Mesenchymal stem cell (in vitro differentiated cells and primary cell): Measurements from ENCODE around the gene KDM3A.

Source experiments
- DNase-seq: peaks from one replicate; pipeline ENCODE4 v3.0.0-alpha.2; 2013
- H2AFZ ChIP-seq: one replicate; pipeline ENCODE4 v1.6.1; 2013; ENCODE audit warnings: low read depth, mild to moderate bottlenecking, control low read depth, inconsistent platforms, low read length, moderate library complexity
- H2AK5ac ChIP-seq: 2 replicates; pipeline ENCODE4 v1.6.1; 2013; ENCODE audit warnings: low read length, moderate library complexity, mild to moderate bottlenecking, inconsistent platforms; ENCODE audit not compliant: severe bottlenecking
- H2BK120ac ChIP-seq: one replicate; pipeline ENCODE4 v1.6.1; 2013; ENCODE audit warnings: low read depth, mild to moderate bottlenecking, inconsistent platforms, low read length, moderate library complexity
- H2BK12ac ChIP-seq, 2 experiments: one replicate each; pipeline ENCODE4 v1.6.1; 2013; ENCODE audit warnings: inconsistent platforms in 2 of 2, low read length in 2 of 2, mild to moderate bottlenecking in 2 of 2, moderate library complexity in 2 of 2, control low read depth in 1 of 2
- H2BK15ac ChIP-seq: one replicate; pipeline ENCODE4 v1.6.1; 2013; ENCODE audit warnings: mild to moderate bottlenecking, low read depth, inconsistent platforms; ENCODE audit not compliant: poor library complexity, severe bottlenecking
- H2BK5ac ChIP-seq: 2 replicates; pipeline ENCODE4 v1.6.1; 2013; ENCODE audit warnings: low read depth, mild to moderate bottlenecking, low read length, control low read depth, inconsistent platforms; ENCODE audit not compliant: poor library complexity, severe bottlenecking
- H3K14ac ChIP-seq, 2 experiments: one replicate each; pipeline ENCODE4 v1.6.1; 2013; ENCODE audit warnings: inconsistent platforms in 2 of 2, low read length in 2 of 2, control low read depth in 1 of 2, mild to moderate bottlenecking in 1 of 2, moderate library complexity in 1 of 2
- H3K18ac ChIP-seq, 2 experiments: one replicate each; pipeline ENCODE4 v1.6.1; 2013; ENCODE audit warnings: inconsistent platforms in 2 of 2, low read length in 2 of 2, control low read depth in 1 of 2, low read depth in 1 of 2, mild to moderate bottlenecking in 1 of 2
- H3K23ac ChIP-seq, 2 experiments: one replicate each; pipeline ENCODE4 v1.6.1; 2013; ENCODE audit warnings: inconsistent platforms in 2 of 2, low read length in 2 of 2, mild to moderate bottlenecking in 2 of 2, moderate library complexity in 2 of 2, control low read depth in 1 of 2
- H3K27ac ChIP-seq: 2 replicates; pipeline ENCODE4 v1.5.1; 2013; ENCODE audit warnings: mild to moderate bottlenecking, moderate library complexity, low read length, control low read depth, inconsistent platforms; ENCODE audit not compliant: poor library complexity, severe bottlenecking
- H3K27me3 ChIP-seq, 2 experiments: 2 replicates each; pipeline versions ENCODE4 v1.6.1 to v1.7.0; 2013; ENCODE audit warnings: low read length in 2 of 2, mild to moderate bottlenecking in 2 of 2, moderate library complexity in 2 of 2, control low read depth in 1 of 2, inconsistent platforms in 1 of 2; ENCODE audit not compliant: control insufficient read depth in 1 of 2, insufficient read depth in 1 of 2
- H3K36me3 ChIP-seq, 2 experiments: 2 replicates each; pipeline versions ENCODE4 v1.6.1 to v1.7.0; 2013; ENCODE audit warnings: low read length in 2 of 2, control low read depth in 1 of 2, inconsistent platforms in 1 of 2, low read depth in 1 of 2, mild to moderate bottlenecking in 1 of 2; ENCODE audit not compliant: insufficient read depth in 2 of 2, control insufficient read depth in 1 of 2
- H3K4ac ChIP-seq, 2 experiments: one replicate each; pipeline ENCODE4 v1.6.1; 2013; ENCODE audit warnings: inconsistent platforms in 2 of 2, low read length in 2 of 2, mild to moderate bottlenecking in 2 of 2, moderate library complexity in 2 of 2, control low read depth in 1 of 2, low read depth in 1 of 2
- H3K4me1 ChIP-seq: 2 replicates; pipeline ENCODE4 v1.6.1; 2013; ENCODE audit warnings: low read depth, low read length, control low read depth; ENCODE audit not compliant: control insufficient read depth, insufficient read depth
- H3K4me2 ChIP-seq: 2 replicates; pipeline ENCODE4 v1.6.1; 2013; ENCODE audit warnings: low read length, mild to moderate bottlenecking, inconsistent platforms; ENCODE audit not compliant: poor library complexity, severe bottlenecking
- H3K4me3 ChIP-seq, 2 experiments: 2 replicates each; pipeline versions ENCODE4 v1.5.1 to v1.7.0; 2013; ENCODE audit warnings: low read length in 2 of 2, mild to moderate bottlenecking in 2 of 2, control low read depth in 1 of 2, low read depth in 1 of 2; ENCODE audit not compliant: insufficient read depth in 1 of 2
- H3K79me1 ChIP-seq: replicated peaks from 2 replicates; pipeline ENCODE4 v1.6.1; 2013; ENCODE audit warnings: mild to moderate bottlenecking, control low read depth, low read length, inconsistent platforms; ENCODE audit not compliant: poor library complexity, severe bottlenecking
- H3K9ac ChIP-seq: 2 replicates; pipeline ENCODE4 v1.7.0; 2013; ENCODE audit warnings: mild to moderate bottlenecking, low read length, moderate library complexity
- H3K9me3 ChIP-seq: 2 replicates; pipeline ENCODE4 v1.7.0; 2013; ENCODE audit warnings: mild to moderate bottlenecking, low read length; ENCODE audit not compliant: control insufficient read depth
- H4K8ac ChIP-seq: one replicate; pipeline ENCODE4 v1.6.1; 2013; ENCODE audit warnings: inconsistent platforms, mild to moderate bottlenecking, low read length, moderate library complexity
- H4K91ac ChIP-seq: one replicate; pipeline ENCODE4 v1.6.1; 2013; ENCODE audit warnings: mild to moderate bottlenecking, low read length, inconsistent platforms
- WGBS: methylation state at CpG from one replicate; pipeline ENCODE4 v1.1.7; 2013; ENCODE audit warnings: mixed read lengths; 5-methylcytosine and 5-hydroxymethylcytosine counted together

Gene KDM3A

DNA sequence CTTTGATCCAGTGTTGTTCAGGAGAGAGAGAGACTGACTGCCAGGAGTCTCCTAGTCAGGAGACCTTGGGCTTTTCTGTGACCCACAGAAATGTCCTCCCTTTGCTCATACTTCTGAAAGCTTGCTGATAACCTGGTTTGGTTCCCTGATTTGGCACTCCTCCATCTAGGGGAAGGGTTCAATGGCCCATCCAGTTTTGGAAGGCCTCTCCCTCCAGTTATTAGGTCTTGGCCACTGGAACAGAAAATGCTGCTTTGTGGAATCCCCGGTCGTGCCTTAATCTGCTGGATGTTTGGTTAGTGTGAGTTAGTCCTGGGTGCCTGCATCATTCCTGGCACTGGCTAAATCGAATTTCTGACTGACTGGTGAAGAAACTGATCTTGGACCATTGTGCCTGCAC is 35.7 kb downstream of the KDM3A start:
- 95% methylated on average over 3 of the region's 3 CpGs for WGBS
- H3K27ac ChIP-seq, result no peak overlapping the region

DNA sequence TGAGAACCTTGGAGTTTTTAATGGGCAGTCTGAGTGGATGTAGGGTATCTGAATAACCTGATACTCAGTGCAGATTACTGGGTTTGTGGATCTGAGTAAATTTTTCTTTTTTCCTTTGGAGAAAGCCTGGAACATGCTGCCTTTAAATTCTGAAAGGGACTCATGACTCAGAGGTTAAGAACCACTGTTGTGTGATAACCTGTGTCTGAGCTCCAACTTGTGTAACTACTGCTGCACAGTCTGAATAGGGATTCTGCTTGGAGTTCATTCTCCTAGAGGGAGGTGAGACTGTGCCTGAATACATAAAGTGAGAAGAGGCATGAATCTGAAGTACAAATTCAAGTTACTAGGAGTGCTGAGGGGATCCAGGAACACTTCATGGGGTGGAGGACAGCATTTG is 36.2 kb downstream of the KDM3A start:
- Histone ChIP-seq H2BK15ac (no peak overlapping the region), H3K18ac (no peak overlapping the region), H3K4me3 (no peak overlapping the region), H3K4me1 (no peaks in the 10 kb centered on the region), H3K23ac (no peak overlapping the region), H3K9me3 (no peaks in the 10 kb centered on the region), H4K8ac (no peak overlapping the region), H3K4ac (no peak overlapping the region), H3K79me1 (peaks cover 26% of the 10 kb centered on the region), H2BK120ac (no peak overlapping the region), H2AK5ac (no peak overlapping the region), H3K27me3 (no peaks in the 10 kb centered on the region), H4K91ac (no peak overlapping the region), H3K27ac (no peak overlapping the region), H3K9ac (no peak overlapping the region), H3K36me3 (peaks cover 21 to 89% of the 10 kb centered on the region in 2 experiments), H2BK5ac (no peak overlapping the region), H3K14ac (no peak overlapping the region), H2AFZ (no peak overlapping the region), H3K4me2 (no peak overlapping the region), H2BK12ac (no peak overlapping the region)
- DNase-seq, result peak; percentile 5

More for the DNA sequence above, 35.7 kb downstream of the KDM3A start:
- Histone ChIP-seq H3K4ac (no peak overlapping the region), H2AFZ (no peak overlapping the region), H3K9ac (peak overlapping the region; percentile 47), H2BK120ac (no peak overlapping the region), H2BK5ac (no peak overlapping the region), H2BK12ac (no peak overlapping the region), H3K23ac (no peak overlapping the region), H3K79me1 (peaks cover 26% of the 10 kb centered on the region), H3K4me2 (no peak overlapping the region), H4K8ac (no peak overlapping the region), H3K4me1 (no peaks in the 10 kb centered on the region), H3K14ac (no peak overlapping the region), H3K9me3 (no peaks in the 10 kb centered on the region), H2BK15ac (no peak overlapping the region), H3K4me3 (no peak overlapping the region), H2AK5ac (no peak overlapping the region), H3K18ac (no peak overlapping the region), H3K27me3 (no peaks in the 10 kb centered on the region), H3K36me3 (peaks cover 21 to 89% of the 10 kb centered on the region in 2 experiments), H4K91ac (no peak overlapping the region)
- no peak for DNase-seq

DNA sequence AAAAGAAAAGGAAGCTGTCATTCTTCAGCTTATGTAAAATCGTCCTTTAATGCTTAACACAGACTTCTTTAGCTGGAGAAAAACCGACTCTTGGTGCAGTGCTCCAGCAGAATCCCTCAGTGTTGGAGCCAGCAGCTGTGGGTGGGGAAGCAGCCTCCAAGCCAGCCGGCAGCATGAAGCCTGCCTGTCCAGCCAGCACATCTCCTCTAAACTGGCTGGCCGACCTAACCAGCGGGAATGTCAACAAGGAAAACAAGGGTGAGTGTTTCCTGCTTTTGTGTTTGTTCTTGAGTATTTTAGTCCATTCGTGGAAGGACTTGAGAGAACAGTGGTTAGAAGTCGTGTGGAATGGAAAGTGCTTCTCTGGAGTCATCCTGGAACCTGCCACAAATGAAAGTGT is 38.9 kb downstream of the KDM3A start:
- Histone ChIP-seq H2BK5ac (no peak overlapping the region), H3K9ac (peak overlapping the region; percentile 41), H2BK15ac (no peak overlapping the region), H3K18ac (no peak overlapping the region), H3K4me1 (no peaks in the 10 kb centered on the region), H3K23ac (no peak overlapping the region), H3K27me3 (no peaks in the 10 kb centered on the region), H2AFZ (no peak overlapping the region), H3K9me3 (no peaks in the 10 kb centered on the region), H2BK120ac (no peak overlapping the region), H3K79me1 (peaks cover 24% of the 10 kb centered on the region), H3K4ac (no peak overlapping the region), H2AK5ac (no peak overlapping the region), H4K8ac (no peak overlapping the region), H4K91ac (no peak overlapping the region), H3K27ac (no peak overlapping the region), H3K4me2 (no peak overlapping the region), H3K36me3 (peaks cover 29 to 92% of the 10 kb centered on the region in 2 experiments), H2BK12ac (no peak overlapping the region), H3K14ac (no peak overlapping the region), H3K4me3 (no peak overlapping the region)
- no peak for DNase-seq
- WGBS, result 89% methylated on average over 7 of the region's 7 CpGs

DNA sequence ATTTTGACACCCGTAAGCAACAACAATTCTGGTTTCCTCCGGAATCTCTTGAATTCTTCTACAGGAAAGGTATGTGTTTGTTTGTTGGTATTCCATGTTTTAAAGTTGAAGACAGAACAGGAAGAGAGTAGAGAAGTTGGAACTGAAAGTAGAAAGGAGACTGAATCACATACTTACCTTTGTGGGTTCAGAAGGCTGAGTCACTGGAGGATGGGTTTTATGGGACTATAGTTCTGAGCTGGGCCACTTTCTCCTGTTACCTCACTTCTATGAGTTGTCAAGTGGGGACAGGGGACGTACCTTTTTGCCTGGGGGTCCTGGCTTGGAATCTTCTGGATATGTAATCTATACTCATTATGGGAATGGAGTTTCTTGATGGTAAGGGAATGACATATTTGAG is 40.9 kb downstream of the KDM3A start:
- H2BK15ac ChIP-seq, result no peak overlapping the region
- H3K79me1 ChIP-seq, result peaks cover 21% of the 10 kb centered on the region
- H2AK5ac ChIP-seq, result no peak overlapping the region
- H3K36me3 ChIP-seq, result peaks cover 28 to 98% of the 10 kb centered on the region in 2 experiments
- no peaks in the 10 kb centered on the region for H3K4me1 ChIP-seq
- no peak overlapping the region for H2AFZ ChIP-seq
- H3K14ac ChIP-seq, result no peak overlapping the region
- H4K91ac ChIP-seq, result no peak overlapping the region
- 95% methylated on average over 3 of the region's 3 CpGs for WGBS
- H3K4me3 ChIP-seq, result no peak overlapping the region
- no peak overlapping the region for H3K23ac ChIP-seq
- H2BK12ac ChIP-seq, result no peak overlapping the region
- H3K9ac ChIP-seq, result no peak overlapping the region
- H3K4me2 ChIP-seq, result no peak overlapping the region
- H2BK120ac ChIP-seq, result no peak overlapping the region
- no peak overlapping the region for H3K4ac ChIP-seq
- no peak overlapping the region for H2BK5ac ChIP-seq
- DNase-seq, result peak; percentile 10
- H3K27ac ChIP-seq, result no peak overlapping the region
- no peak overlapping the region for H4K8ac ChIP-seq
- no peak overlapping the region for H3K18ac ChIP-seq
- H3K9me3 ChIP-seq, result no peaks in the 10 kb centered on the region
- H3K27me3 ChIP-seq, result no peaks in the 10 kb centered on the region
